Ishikawa (cell line): ENCODE results near the gene ATP9A.

Experiments used
- CREB1 ChIP-seq: IDR thresholded peaks from 2 replicates; pipeline ENCODE4 v1.6.1; 2012; ENCODE audit warnings: low read depth
- EGR1 ChIP-seq: IDR thresholded peaks from 2 replicates; pipeline ENCODE4 v1.6.1; 2012
- EP300 ChIP-seq: IDR thresholded peaks from 2 replicates; pipeline ENCODE4 v1.6.1; 2012; ENCODE audit warnings: borderline replicate concordance
- MAX ChIP-seq: IDR thresholded peaks from 2 replicates; pipeline ENCODE4 v1.6.1; 2012

- TF ChIP-seq EP300 (no peak), EGR1 (no peak), MAX (no peak), CREB1 (no peak)
Measured at GRCh38 chr20:51692806-51693400, 75.3 kb downstream of the ATP9A start.
